Hepatocyte (in vitro differentiated cells): ENCODE measurements around the gene B4GALNT2. TPM values are rescaled to one million over a fixed set of nuclear protein-coding genes. Genes with fewer than 3 reads are reported as not detected.

Experiments used
- DNase-seq: peaks from one replicate; pipeline ENCODE4 v3.0.0-alpha.2; 2016; ENCODE audit warnings: low spot score
- H2AFZ ChIP-seq: fragments of 200-600 bp; sonication (generic); 2 replicates; pipeline ENCODE4 v1.6.0; 2016; ENCODE audit warnings: antibody characterized with exemption, mild to moderate bottlenecking
- H3K27ac ChIP-seq: fragments of 200-600 bp; sonication (generic); 2 replicates; pipeline ENCODE4 v1.5.1; 2016; ENCODE audit warnings: mild to moderate bottlenecking
- H3K27me3 ChIP-seq: fragments of 200-600 bp; sonication (generic); 2 replicates; pipeline ENCODE4 v1.6.1; 2016
- H3K36me3 ChIP-seq: fragments of 200-600 bp; sonication (generic); replicated peaks from 2 replicates; pipeline ENCODE4 v1.5.1; 2016; ENCODE audit warnings: low read depth; ENCODE audit not compliant: insufficient read depth
- H3K4me1 ChIP-seq: fragments of 200-600 bp; sonication (generic); 2 replicates; pipeline ENCODE4 v1.5.1; 2016; ENCODE audit warnings: mild to moderate bottlenecking, moderate library complexity; ENCODE audit not compliant: insufficient read depth
- H3K4me2 ChIP-seq: fragments of 200-600 bp; sonication (generic); 2 replicates; pipeline ENCODE4 v1.6.0; 2016
- H3K4me3 ChIP-seq: fragments of 200-600 bp; sonication (generic); 2 replicates; pipeline ENCODE4 v1.5.1; 2016; ENCODE audit warnings: mild to moderate bottlenecking
- H3K79me2 ChIP-seq: fragments of 200-600 bp; sonication (generic); 2 replicates; pipeline ENCODE4 v1.6.0; 2017; ENCODE audit warnings: mild to moderate bottlenecking
- H3K9me2 ChIP-seq: fragments of 200-600 bp; sonication (generic); replicated peaks from 2 replicates; pipeline ENCODE4 v1.6.0; 2017; ENCODE audit warnings: mild to moderate bottlenecking; ENCODE audit not compliant: insufficient read depth
- H3K9me3 ChIP-seq: fragments of 200-600 bp; sonication (generic); 2 replicates; pipeline ENCODE4 v1.5.1; 2016; ENCODE audit warnings: low read depth, mild to moderate bottlenecking
- H4K20me1 ChIP-seq: fragments of 200-600 bp; sonication (generic); 2 replicates; pipeline ENCODE4 v1.6.0; 2016; ENCODE audit warnings: mild to moderate bottlenecking; ENCODE audit not compliant: insufficient read depth, poor library complexity, severe bottlenecking
- EZH2 ChIP-seq: fragments of 200-600 bp; sonication (generic); IDR thresholded peaks from 2 replicates; pipeline ENCODE4 v1.6.1; 2016; ENCODE audit warnings: antibody characterized with exemption, mild to moderate bottlenecking, borderline replicate concordance
- EZH2phosphoT487 ChIP-seq: fragments of 200-600 bp; sonication (generic); IDR thresholded peaks from one replicate; pipeline ENCODE4 v1.6.1; 2018; ENCODE audit warnings: antibody characterized with exemption, mild to moderate bottlenecking, low read depth, moderate library complexity; ENCODE audit not compliant: unreplicated experiment, severe bottlenecking
- WGBS: methylation state at CpG from one replicate; pipeline ENCODE4 v1.1.6; 2016; ENCODE audit warnings: low lambda C conversion rate; ENCODE audit errors: missing lambda C conversion rate; 5-methylcytosine and 5-hydroxymethylcytosine counted together
- polyA plus RNA-seq: library from polyadenylated mRNA; unstranded; fragments of >200 nt; fragmentation: Nextera tagmentation; extraction: Ambion mirVana; gene quantifications from 2 replicates; pipeline ENCODE4 v1.2.1, GENCODE V29; 2016
- total RNA-seq: library from RNA; depleted of rRNA; stranded (reverse); fragments of >200 nt; gene quantifications from 2 replicates; pipeline ENCODE4 v1.2.3, GENCODE V29; 2014
- TF ChIP-seq, protein P1 (sequence below): fragments of 200-600 bp; sonication (generic); IDR thresholded peaks from 2 replicates; pipeline ENCODE4 v1.5.1; 2016; ENCODE audit warnings: antibody characterized with exemption, mild to moderate bottlenecking; ENCODE audit not compliant: poor library complexity

B4GALNT2 gene
- total and polyA plus RNA-seq, 2 experiments from 2014 or later: 0.40 to 1.3 TPM

DNA sequence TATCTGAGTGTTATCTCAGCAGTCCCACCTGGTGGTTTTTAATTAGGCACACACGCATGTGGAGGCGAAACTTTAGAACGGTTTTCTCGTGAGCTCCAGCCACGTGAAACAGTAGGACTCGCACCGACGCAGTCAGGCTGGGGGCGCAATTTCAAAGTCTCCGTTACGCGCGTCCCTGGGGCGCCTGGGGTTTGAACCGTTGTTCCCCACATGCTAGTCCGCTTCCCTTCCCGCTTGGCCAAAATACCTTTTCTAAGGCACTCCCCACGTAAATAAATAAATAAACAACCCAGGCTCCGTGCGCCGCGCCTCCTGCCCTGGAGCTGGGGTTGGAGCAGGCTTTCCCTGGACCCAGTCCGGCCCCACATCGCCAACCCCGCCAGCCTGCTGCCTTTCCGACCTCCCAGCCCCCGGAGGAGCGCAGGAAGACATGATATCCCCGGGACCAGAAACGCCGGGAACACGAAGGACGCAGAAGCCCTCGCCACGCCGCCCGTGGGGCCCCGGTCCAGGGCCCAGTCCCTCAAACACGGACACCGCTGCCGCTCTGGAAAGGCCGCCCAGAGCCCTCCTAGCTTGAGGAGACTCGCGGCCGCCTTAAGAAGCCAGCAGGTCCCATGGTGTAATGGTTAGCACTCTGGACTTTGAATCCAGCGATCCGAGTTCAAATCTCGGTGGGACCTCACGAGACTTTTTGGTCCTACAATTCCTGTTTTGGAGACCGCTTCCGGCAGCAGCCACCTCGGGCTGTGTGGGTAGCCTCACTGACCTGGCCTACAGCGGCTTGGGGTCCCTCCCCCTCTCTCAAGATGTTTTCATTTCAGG is 59.6 kb downstream of the B4GALNT2 start:
- Histone ChIP-seq H3K27me3 (no peaks in the 10 kb centered on the region), H4K20me1 (no peaks in the 10 kb centered on the region), H3K9me2 (no peaks in the 10 kb centered on the region), H3K4me2 (peak overlapping the region; percentile 72), H3K27ac (peak overlapping the region; percentile 96), H3K4me3 (peak overlapping the region; percentile 77), H3K36me3 (no peaks in the 10 kb centered on the region), H3K79me2 (no peaks in the 10 kb centered on the region), H3K9me3 (no peaks in the 10 kb centered on the region), H2AFZ (peak overlapping the region; percentile 57), H3K4me1 (no peaks in the 10 kb centered on the region)
- peak; percentile 93 for DNase-seq
- 1% methylated on average over 53 of the region's 53 CpGs for WGBS
- TF ChIP-seq EZH2 (no peak), EZH2phosphoT487 (no peak)
- TF ChIP-seq, protein P1, sequence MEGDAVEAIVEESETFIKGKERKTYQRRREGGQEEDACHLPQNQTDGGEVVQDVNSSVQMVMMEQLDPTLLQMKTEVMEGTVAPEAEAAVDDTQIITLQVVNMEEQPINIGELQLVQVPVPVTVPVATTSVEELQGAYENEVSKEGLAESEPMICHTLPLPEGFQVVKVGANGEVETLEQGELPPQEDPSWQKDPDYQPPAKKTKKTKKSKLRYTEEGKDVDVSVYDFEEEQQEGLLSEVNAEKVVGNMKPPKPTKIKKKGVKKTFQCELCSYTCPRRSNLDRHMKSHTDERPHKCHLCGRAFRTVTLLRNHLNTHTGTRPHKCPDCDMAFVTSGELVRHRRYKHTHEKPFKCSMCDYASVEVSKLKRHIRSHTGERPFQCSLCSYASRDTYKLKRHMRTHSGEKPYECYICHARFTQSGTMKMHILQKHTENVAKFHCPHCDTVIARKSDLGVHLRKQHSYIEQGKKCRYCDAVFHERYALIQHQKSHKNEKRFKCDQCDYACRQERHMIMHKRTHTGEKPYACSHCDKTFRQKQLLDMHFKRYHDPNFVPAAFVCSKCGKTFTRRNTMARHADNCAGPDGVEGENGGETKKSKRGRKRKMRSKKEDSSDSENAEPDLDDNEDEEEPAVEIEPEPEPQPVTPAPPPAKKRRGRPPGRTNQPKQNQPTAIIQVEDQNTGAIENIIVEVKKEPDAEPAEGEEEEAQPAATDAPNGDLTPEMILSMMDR: peak; percentile 39

DNA sequence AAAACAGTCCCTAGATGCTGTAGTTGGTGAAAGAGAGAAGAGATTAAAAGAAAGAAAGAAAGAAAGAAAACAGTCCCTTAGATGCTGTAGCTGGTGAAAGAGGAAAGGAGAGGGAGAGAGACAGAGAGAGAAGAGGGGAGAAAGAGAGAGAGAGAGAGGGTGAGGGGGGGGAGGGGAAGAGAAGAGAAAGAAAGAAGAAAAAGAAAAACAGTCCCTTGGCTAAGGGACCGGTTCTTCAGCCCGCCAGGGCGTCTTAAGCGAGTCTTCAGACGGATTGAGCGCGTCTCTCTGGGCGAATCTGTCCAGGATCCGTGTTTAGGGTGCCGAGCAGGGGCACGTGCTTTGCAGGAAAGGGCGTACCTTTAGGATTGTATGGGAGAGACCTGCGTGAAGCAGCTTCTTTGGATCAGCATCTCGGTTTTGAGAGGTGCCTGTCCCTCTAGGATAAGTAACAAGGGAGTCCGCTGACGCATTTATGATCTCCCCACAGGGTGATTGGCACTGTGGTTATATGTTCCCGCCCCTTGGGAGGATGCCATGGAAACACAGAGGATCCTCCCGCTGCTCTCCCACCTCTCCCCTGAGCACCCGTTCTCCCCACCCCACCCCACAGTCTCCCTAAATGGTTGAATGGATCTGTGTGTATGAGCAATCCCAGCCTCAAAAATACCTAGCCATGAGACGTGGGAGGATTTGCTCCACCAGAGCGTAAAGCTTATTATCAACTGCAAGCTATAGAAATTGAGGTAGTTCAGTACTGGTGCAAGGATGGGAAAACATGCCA is 61.1 kb downstream of the B4GALNT2 start:
- 6% methylated on average over 19 of the region's 21 CpGs for WGBS
- peak; percentile 71 for DNase-seq
- H3K27me3 ChIP-seq: no peaks in the 10 kb centered on the region
- H3K4me2 ChIP-seq: peak overlapping the region; percentile 94
- no peaks in the 10 kb centered on the region for H3K79me2 ChIP-seq
- no peaks in the 10 kb centered on the region for H3K4me1 ChIP-seq
- H3K9me3 ChIP-seq: no peaks in the 10 kb centered on the region
- H3K4me3 ChIP-seq: peak overlapping the region; percentile 30
- TF ChIP-seq, protein P1: no peak
- no peak for TF ChIP-seq EZH2phosphoT487
- no peak for TF ChIP-seq EZH2
- peak overlapping the region; percentile 95 for H2AFZ ChIP-seq
- no peaks in the 10 kb centered on the region for H4K20me1 ChIP-seq
- no peaks in the 10 kb centered on the region for H3K36me3 ChIP-seq
- peak overlapping the region; percentile 76 for H3K27ac ChIP-seq
- no peaks in the 10 kb centered on the region for H3K9me2 ChIP-seq

DNA sequence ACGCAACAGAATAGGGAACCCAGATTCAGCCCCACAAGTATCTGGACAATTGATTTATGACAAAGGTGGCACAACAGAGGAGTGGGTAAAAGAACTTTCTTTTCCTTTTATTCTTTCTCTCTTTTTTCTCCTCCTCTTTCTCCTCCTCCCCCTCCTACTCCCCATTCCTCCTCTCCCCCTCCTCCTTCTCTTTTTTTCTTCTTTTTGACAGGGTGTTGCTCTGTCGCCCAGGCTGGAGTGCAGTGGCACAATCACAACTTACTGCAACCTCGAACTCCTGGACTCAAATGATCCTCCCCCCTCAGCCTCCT is 61.7 kb downstream of the B4GALNT2 start:
- WGBS: 68% methylated on average over 3 of the region's 3 CpGs
- no peak overlapping the region for H3K27ac ChIP-seq
- H2AFZ ChIP-seq: peak overlapping the region; percentile 95

More for the DNA sequence above, 61.7 kb downstream of the B4GALNT2 start:
- DNase-seq: no peak
- Histone ChIP-seq H3K4me2 (peak overlapping the region; percentile 94), H3K4me3 (no peak overlapping the region), H3K79me2 (no peaks in the 10 kb centered on the region), H3K4me1 (no peaks in the 10 kb centered on the region), H4K20me1 (no peaks in the 10 kb centered on the region), H3K9me2 (no peaks in the 10 kb centered on the region), H3K9me3 (no peaks in the 10 kb centered on the region), H3K27me3 (no peaks in the 10 kb centered on the region), H3K36me3 (no peaks in the 10 kb centered on the region)
- TF ChIP-seq EZH2 (no peak), EZH2phosphoT487 (no peak)
- TF ChIP-seq, protein P1: no peak
